ENCODE results near the gene PTPRD.

DNA sequence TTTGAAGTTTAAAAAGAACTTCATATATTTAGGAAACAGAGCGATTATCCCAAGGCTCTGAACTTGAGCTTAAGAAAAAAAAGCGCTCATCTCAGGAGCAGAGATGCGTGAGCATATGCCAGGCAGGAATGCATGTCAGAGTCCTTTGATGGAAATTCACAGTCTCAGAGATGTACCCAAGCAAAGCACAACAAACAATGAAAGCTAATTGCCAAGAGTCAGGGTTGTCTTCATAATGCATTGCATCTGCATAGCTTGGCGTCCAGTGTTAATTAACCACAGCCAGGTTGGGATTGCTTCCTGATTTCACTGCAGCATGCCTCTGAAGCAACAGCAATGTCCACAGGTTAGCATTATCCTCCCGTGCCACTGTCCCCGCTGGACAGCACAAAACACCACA is 1906.3 kb downstream of the PTPRD start:
- TF ChIP-seq CTCF (IDR thresholded peaks at IDR 0.05 in 2 of 3, conservative IDR thresholded peaks at IDR 0.05 in 1 of 3; ENCODE audit: borderline replicate concordance in 1 of 3, insufficient read depth in 1 of 3, low read depth in 2 of 3, low read length in 2 of 3), result no peak
- TF ChIP-seq YY1 (IDR thresholded peaks at IDR 0.05; ENCODE audit: extremely low read depth, insufficient replicate concordance, low read depth, low read length), result no peak
- no peak for TF ChIP-seq SIN3A (IDR thresholded peaks at IDR 0.05; ENCODE audit: low read depth)
- no peak for TF ChIP-seq EZH2 (IDR thresholded peaks at IDR 0.05)
- no peak for TF ChIP-seq SP1 (IDR thresholded peaks at IDR 0.05; ENCODE audit: low read depth)
- no peak for TF ChIP-seq POLR2AphosphoS5 (IDR thresholded peaks at IDR 0.05; ENCODE audit: low read depth, low read length)
- TF ChIP-seq, protein P1, sequence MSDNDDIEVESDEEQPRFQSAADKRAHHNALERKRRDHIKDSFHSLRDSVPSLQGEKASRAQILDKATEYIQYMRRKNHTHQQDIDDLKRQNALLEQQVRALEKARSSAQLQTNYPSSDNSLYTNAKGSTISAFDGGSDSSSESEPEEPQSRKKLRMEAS (IDR thresholded peaks at IDR 0.05), result no peak
- TF ChIP-seq CEBPB (IDR thresholded peaks at IDR 0.05; ENCODE audit: low read depth), result no peak
- no peak for TF ChIP-seq POLR2A (IDR thresholded peaks at IDR 0.05; ENCODE audit: borderline replicate concordance, extremely low read depth, insufficient read depth, insufficient read length)
- TF ChIP-seq TCF7L2 (IDR thresholded peaks at IDR 0.05; ENCODE audit: borderline replicate concordance, extremely low read depth, insufficient read depth, insufficient read length), result no peak
- no peak for TF ChIP-seq EZH2phosphoT487 (IDR thresholded peaks at IDR 0.05; ENCODE audit: borderline replicate concordance)
- no peak for TF ChIP-seq REST (IDR thresholded peaks at IDR 0.05; ENCODE audit: low read depth)
